IMR-90 (cell line): ENCODE data around the gene HDGF. TPM values are rescaled to one million over a fixed set of nuclear protein-coding genes. Genes with fewer than 3 reads are reported as not detected.

Source experiments
- ATAC-seq: fragments of 200-7000 bp; cut with Tn5 transposase; 2 replicates; pipeline ENCODE4 v1.9.1; 2020; ENCODE audit warnings: low read depth, mild to moderate bottlenecking, moderate library complexity
- BruUV-seq: library from RNA; stranded (reverse); fragments of 400-500 nt; replicated peaks from 2 replicates; lab custom pipeline; 2021; lab: Mats Ljungman, UMichigan
- CTCF ChIA-PET: fragments of 300-600 bp; formaldehyde crosslinking; extraction: SDS; loops from one replicate; lab custom pipeline; 2021; ENCODE audit warnings: antibody characterized with exemption; lab: Yijun Ruan, JAX
- POLR2A ChIA-PET: fragments of 300-600 bp; sonication (Branson Sonifier 250); formaldehyde crosslinking; loops from one replicate; lab custom pipeline; 2022; ENCODE audit warnings: antibody characterized with exemption; ENCODE audit not compliant: unreplicated experiment; lab: Charles Lee
- DNase-seq: peaks from one replicate; pipeline ENCODE4 v3.0.0; 2013
- H2AFZ ChIP-seq: replicated peaks from 2 replicates; pipeline ENCODE3; 2013; ENCODE audit warnings: low read length, mild to moderate bottlenecking; ENCODE audit not compliant: poor library complexity
- H2AK5ac ChIP-seq: 2 replicates; pipeline ENCODE4 v1.6.1; 2013; ENCODE audit warnings: low read depth, low read length, inconsistent platforms
- H2AK9ac ChIP-seq: replicated peaks from 2 replicates; pipeline ENCODE3; 2013; ENCODE audit warnings: mild to moderate bottlenecking, low read depth, low read length, moderate library complexity; ENCODE audit not compliant: poor library complexity
- H2BK120ac ChIP-seq: 2 replicates; pipeline ENCODE4 v1.6.1; 2013; ENCODE audit warnings: low read depth, low read length, inconsistent platforms
- H2BK15ac ChIP-seq: 3 replicates; pipeline ENCODE4 v1.6.1; 2013; ENCODE audit warnings: low read depth, low read length, inconsistent platforms
- H2BK20ac ChIP-seq: 2 replicates; pipeline ENCODE4 v1.6.1; 2013; ENCODE audit warnings: low read depth, mild to moderate bottlenecking, inconsistent platforms, low read length, moderate library complexity
- H2BK5ac ChIP-seq: 2 replicates; pipeline ENCODE4 v1.6.1; 2013; ENCODE audit warnings: mild to moderate bottlenecking, low read depth, low read length, inconsistent platforms; ENCODE audit not compliant: poor library complexity, severe bottlenecking
- H3K14ac ChIP-seq: replicated peaks from 2 replicates; pipeline ENCODE4 v1.6.1; 2013; ENCODE audit warnings: low read depth, low read length, inconsistent platforms
- H3K18ac ChIP-seq: 2 replicates; pipeline ENCODE4 v1.6.1; 2013; ENCODE audit warnings: low read depth, low read length, control low read depth
- H3K23ac ChIP-seq: 2 replicates; pipeline ENCODE4 v1.6.1; 2013; ENCODE audit warnings: low read depth, low read length, inconsistent platforms
- H3K27ac ChIP-seq: 2 replicates; pipeline ENCODE4 v1.5.1; 2013; ENCODE audit warnings: mild to moderate bottlenecking, control low read depth, low read length; ENCODE audit not compliant: insufficient read depth
- H3K27me3 ChIP-seq: 2 replicates; pipeline ENCODE4 v1.6.1; 2013; ENCODE audit warnings: low read length; ENCODE audit not compliant: control insufficient read depth, insufficient read depth
- H3K36me3 ChIP-seq: 2 replicates; pipeline ENCODE4 v1.6.1; 2013; ENCODE audit warnings: low read length, mixed read lengths; ENCODE audit not compliant: control insufficient read depth, insufficient read depth
- H3K4ac ChIP-seq: 2 replicates; pipeline ENCODE4 v1.6.1; 2013; ENCODE audit warnings: low read depth, low read length, inconsistent platforms
- H3K4me1 ChIP-seq: 2 replicates; pipeline ENCODE4 v1.6.1; 2013; ENCODE audit warnings: low read length, mixed read lengths; ENCODE audit not compliant: control insufficient read depth, insufficient read depth
- H3K4me2 ChIP-seq: 2 replicates; pipeline ENCODE4 v1.6.1; 2013; ENCODE audit warnings: low read depth, mild to moderate bottlenecking, control low read depth, low read length, moderate library complexity
- H3K4me3 ChIP-seq: 2 replicates; pipeline ENCODE4 v1.5.1; 2013; ENCODE audit warnings: low read depth, mild to moderate bottlenecking, control low read depth, low read length, moderate library complexity; ENCODE audit not compliant: insufficient read depth
- H3K56ac ChIP-seq: 2 replicates; pipeline ENCODE4 v1.6.1; 2013; ENCODE audit warnings: low read length, inconsistent platforms; ENCODE audit not compliant: insufficient read depth; ENCODE audit errors: extremely low read depth
- H3K79me1 ChIP-seq, 2 experiments: 2 replicates each; pipeline ENCODE4 v1.6.1; 2013; ENCODE audit warnings: low read length in 2 of 2, inconsistent platforms in 1 of 2, low read depth in 1 of 2
- H3K9ac ChIP-seq: 2 replicates; pipeline ENCODE4 v1.6.1; 2013; ENCODE audit warnings: low read depth, low read length, control low read depth
- H3K9me1 ChIP-seq: 2 replicates; pipeline ENCODE4 v1.6.1; 2013; ENCODE audit warnings: low read length, inconsistent platforms; ENCODE audit not compliant: insufficient read depth
- H3K9me3 ChIP-seq: 2 replicates; pipeline ENCODE4 v1.6.1; 2013; ENCODE audit warnings: low read length; ENCODE audit not compliant: control insufficient read depth, insufficient read depth
- H4K20me1 ChIP-seq: 2 replicates; pipeline ENCODE4 v1.6.1; 2013; ENCODE audit warnings: low read length, inconsistent platforms; ENCODE audit not compliant: insufficient read depth
- H4K5ac ChIP-seq: 2 replicates; pipeline ENCODE4 v1.6.1; 2013; ENCODE audit warnings: mild to moderate bottlenecking, low read depth, low read length, control low read depth
- H4K8ac ChIP-seq, 2 experiments: 2 replicates each; pipeline ENCODE4 v1.6.1; 2013; ENCODE audit warnings: low read depth in 2 of 2, low read length in 2 of 2, control low read depth in 1 of 2, inconsistent platforms in 1 of 2
- H4K91ac ChIP-seq: 2 replicates; pipeline ENCODE4 v1.6.1; 2013; ENCODE audit warnings: low read depth, low read length, inconsistent platforms; ENCODE audit not compliant: insufficient read depth
- BHLHE40 ChIP-seq: fragments of 150-350 bp; IDR thresholded peaks from 2 replicates; pipeline ENCODE4 v1.6.1; 2016; ENCODE audit warnings: mild to moderate bottlenecking, low read depth, low read length
- CEBPB ChIP-seq: IDR thresholded peaks from 2 replicates; pipeline ENCODE4 v1.6.1; 2012; ENCODE audit warnings: low read depth, low read length, improper control_type of control experiment
- FOS ChIP-seq: fragments of 150-350 bp; IDR thresholded peaks from 2 replicates; pipeline ENCODE4 v1.6.1; 2016; ENCODE audit warnings: low read depth, low read length
- MAZ ChIP-seq: IDR thresholded peaks from 2 replicates; pipeline ENCODE4 v1.6.1; 2012; ENCODE audit warnings: low read depth, mild to moderate bottlenecking, low read length, improper control_type of control experiment, moderate library complexity, borderline replicate concordance
- NFE2L2 ChIP-seq: fragments of 150-350 bp; IDR thresholded peaks from 2 replicates; pipeline ENCODE4 v1.6.1; 2016; ENCODE audit warnings: low read depth, mild to moderate bottlenecking, low read length
- POLR2A ChIP-seq: IDR thresholded peaks from 2 replicates; pipeline ENCODE4 v1.6.1; 2012; ENCODE audit warnings: mild to moderate bottlenecking, low read depth, low read length
- RAD21 ChIP-seq: IDR thresholded peaks from 2 replicates; pipeline ENCODE4 v1.6.1; 2012; ENCODE audit warnings: low read length, improper control_type of control experiment
- SMC3 ChIP-seq: fragments of 150-350 bp; IDR thresholded peaks from 2 replicates; pipeline ENCODE4 v1.6.1; 2016; ENCODE audit warnings: low read depth, mild to moderate bottlenecking, antibody characterized with exemption, low read length, moderate library complexity
- WGBS, 2 experiments: methylation state at CpG; one replicate each; pipeline versions ENCODE4 v1.1.5 to v1.1.7; 2013; ENCODE audit warnings: missing lambda C conversion rate in 2 of 2; ENCODE audit not compliant: insufficient read length in 1 of 2; ENCODE audit errors: extremely low coverage in 2 of 2; 5-methylcytosine and 5-hydroxymethylcytosine counted together
- dilution Hi-C: fragments of 300-500 bp; cut with HindIII; formaldehyde crosslinking; loops from one replicate; pipeline ENCODE4 v1.14.3; 2018; ENCODE audit warnings: low sequenced_read_pairs; ENCODE audit not compliant: unreplicated experiment
- in situ Hi-C: fragments of 300-500 bp; cut with MboI; formaldehyde crosslinking; loops from 3 replicates; pipeline ENCODE4 v1.14.3; 2019; ENCODE audit warnings: low sequenced_read_pairs, inconsistent platforms, mixed read lengths
- intact Hi-C: fragments of 100-400 bp; cut with micrococcal nuclease; formaldehyde crosslinking; loops from 2 replicates; pipeline ENCODE4 v1.10.0; 2022
- polyA plus RNA-seq, 3 experiments: library from polyadenylated mRNA; depleted of rRNA; stranded (reverse); fragments of >200 nt; gene quantifications; 2 replicates each; pipeline ENCODE4 v1.2.3, GENCODE V29; 2012; ENCODE audit warnings: low replicate concordance in 1 of 3
- total RNA-seq: library from RNA; depleted of rRNA; stranded (reverse); fragments of >200 nt; gene quantifications from 2 replicates; pipeline ENCODE4 v1.2.3, GENCODE V29; 2012
- TF ChIP-seq, protein P1 (sequence below): fragments of 150-350 bp; IDR thresholded peaks from 2 replicates; pipeline ENCODE4 v1.6.1; 2016; ENCODE audit warnings: low read depth, mild to moderate bottlenecking, low read length, moderate library complexity, borderline replicate concordance
- TF ChIP-seq, protein P2 (sequence below): fragments of 150-350 bp; IDR thresholded peaks from 2 replicates; pipeline ENCODE4 v1.6.1; 2017; ENCODE audit warnings: mild to moderate bottlenecking, antibody characterized with exemption, low read length, low read depth
- TF ChIP-seq, protein P3 (sequence below): conservative IDR thresholded peaks from 2 replicates; pipeline ENCODE4 v1.5.1; 2012; ENCODE audit warnings: mild to moderate bottlenecking, low read depth, low read length, improper control_type of control experiment

Gene HDGF
- total and polyA plus RNA-seq, 2 of the 4 experiments (the other 2 are of a cell fraction): 94.6 to 123 TPM

DNA sequence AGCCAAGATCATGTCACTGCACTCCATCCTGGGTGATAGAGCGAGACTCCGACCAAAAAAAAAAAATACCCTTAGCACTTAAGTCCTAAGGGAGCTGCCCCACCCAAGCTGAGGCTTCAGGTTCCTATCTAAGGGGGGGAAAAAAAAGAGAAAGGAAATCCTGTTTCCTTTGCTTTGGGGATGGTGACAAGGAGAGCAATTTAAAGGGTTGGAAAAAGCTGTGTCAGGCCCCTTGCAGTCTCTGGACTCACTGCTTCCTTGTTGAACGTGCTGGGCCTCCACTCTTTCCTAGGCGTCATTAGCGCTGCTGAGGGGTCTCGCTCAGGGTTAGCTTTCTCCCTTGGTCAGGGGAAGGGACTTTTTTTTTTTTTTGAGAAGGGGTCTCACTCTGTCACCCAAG is 34.0 kb upstream of the HDGF start:
- dilution Hi-C loops (no loop called here), intact Hi-C loops (no loop called here), in situ Hi-C loops (no loop called here)
- Histone ChIP-seq H2BK15ac (no peak overlapping the region), H2AFZ (no peak overlapping the region), H4K20me1 (peaks cover 42% of the 10 kb centered on the region), H3K36me3 (peaks cover 26% of the 10 kb centered on the region), H4K91ac (no peak overlapping the region), H3K27me3 (no peaks in the 10 kb centered on the region), H3K9me3 (no peaks in the 10 kb centered on the region), H3K4me1 (peaks cover 3% of the 10 kb centered on the region), H3K79me1 (peaks cover 39 to 66% of the 10 kb centered on the region in 2 experiments), H2BK5ac (no peak overlapping the region), H3K23ac (no peak overlapping the region), H3K4me3 (no peak overlapping the region), H3K27ac (no peak overlapping the region), H4K5ac (no peak overlapping the region), H3K56ac (no peak overlapping the region), H3K9me1 (peaks cover 6% of the 10 kb centered on the region), H2AK9ac (no peak overlapping the region), H3K14ac (no peak overlapping the region), H4K8ac (no peak overlapping the region), H3K9ac (no peak overlapping the region), H2BK20ac (no peak overlapping the region), H3K4me2 (no peak overlapping the region), H3K4ac (no peak overlapping the region), H2BK120ac (no peak overlapping the region), H3K18ac (no peak overlapping the region), H2AK5ac (no peak overlapping the region)
- WGBS, 2 experiments: no CpG with 5 or more reads among the region's 6 CpGs
- ChIA-PET POLR2A (no interaction called here), CTCF (no interaction called here)
- no peak for TF ChIP-seq FOS
- no peak for TF ChIP-seq NFE2L2
- TF ChIP-seq BHLHE40: no peak
- TF ChIP-seq, protein P1, sequence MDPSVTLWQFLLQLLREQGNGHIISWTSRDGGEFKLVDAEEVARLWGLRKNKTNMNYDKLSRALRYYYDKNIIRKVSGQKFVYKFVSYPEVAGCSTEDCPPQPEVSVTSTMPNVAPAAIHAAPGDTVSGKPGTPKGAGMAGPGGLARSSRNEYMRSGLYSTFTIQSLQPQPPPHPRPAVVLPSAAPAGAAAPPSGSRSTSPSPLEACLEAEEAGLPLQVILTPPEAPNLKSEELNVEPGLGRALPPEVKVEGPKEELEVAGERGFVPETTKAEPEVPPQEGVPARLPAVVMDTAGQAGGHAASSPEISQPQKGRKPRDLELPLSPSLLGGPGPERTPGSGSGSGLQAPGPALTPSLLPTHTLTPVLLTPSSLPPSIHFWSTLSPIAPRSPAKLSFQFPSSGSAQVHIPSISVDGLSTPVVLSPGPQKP: no peak
- TF ChIP-seq, protein P2, sequence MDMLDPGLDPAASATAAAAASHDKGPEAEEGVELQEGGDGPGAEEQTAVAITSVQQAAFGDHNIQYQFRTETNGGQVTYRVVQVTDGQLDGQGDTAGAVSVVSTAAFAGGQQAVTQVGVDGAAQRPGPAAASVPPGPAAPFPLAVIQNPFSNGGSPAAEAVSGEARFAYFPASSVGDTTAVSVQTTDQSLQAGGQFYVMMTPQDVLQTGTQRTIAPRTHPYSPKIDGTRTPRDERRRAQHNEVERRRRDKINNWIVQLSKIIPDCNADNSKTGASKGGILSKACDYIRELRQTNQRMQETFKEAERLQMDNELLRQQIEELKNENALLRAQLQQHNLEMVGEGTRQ: no peak
- no peak for TF ChIP-seq POLR2A
- no peak for TF ChIP-seq SMC3
- TF ChIP-seq MAZ: no peak
- no peak for TF ChIP-seq RAD21
- TF ChIP-seq CEBPB: no peak
- TF ChIP-seq, protein P3, sequence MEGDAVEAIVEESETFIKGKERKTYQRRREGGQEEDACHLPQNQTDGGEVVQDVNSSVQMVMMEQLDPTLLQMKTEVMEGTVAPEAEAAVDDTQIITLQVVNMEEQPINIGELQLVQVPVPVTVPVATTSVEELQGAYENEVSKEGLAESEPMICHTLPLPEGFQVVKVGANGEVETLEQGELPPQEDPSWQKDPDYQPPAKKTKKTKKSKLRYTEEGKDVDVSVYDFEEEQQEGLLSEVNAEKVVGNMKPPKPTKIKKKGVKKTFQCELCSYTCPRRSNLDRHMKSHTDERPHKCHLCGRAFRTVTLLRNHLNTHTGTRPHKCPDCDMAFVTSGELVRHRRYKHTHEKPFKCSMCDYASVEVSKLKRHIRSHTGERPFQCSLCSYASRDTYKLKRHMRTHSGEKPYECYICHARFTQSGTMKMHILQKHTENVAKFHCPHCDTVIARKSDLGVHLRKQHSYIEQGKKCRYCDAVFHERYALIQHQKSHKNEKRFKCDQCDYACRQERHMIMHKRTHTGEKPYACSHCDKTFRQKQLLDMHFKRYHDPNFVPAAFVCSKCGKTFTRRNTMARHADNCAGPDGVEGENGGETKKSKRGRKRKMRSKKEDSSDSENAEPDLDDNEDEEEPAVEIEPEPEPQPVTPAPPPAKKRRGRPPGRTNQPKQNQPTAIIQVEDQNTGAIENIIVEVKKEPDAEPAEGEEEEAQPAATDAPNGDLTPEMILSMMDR: no peak
- no TSS peak for BruUV-seq
- no peak for DNase-seq
- no peak for ATAC-seq
